GM18502 (cell line): Measurements from ENCODE around the gene CASZ1.

Experiments used
- ATAC-seq: cut with Tn5 transposase; IDR thresholded peaks from one replicate; pipeline ENCODE4 v1.9.1; 2021; ENCODE audit warnings: mild to moderate bottlenecking; ENCODE audit not compliant: unreplicated experiment, poor library complexity

The CASZ1 gene

GRCh38 chr1:10759413-10760200 is 36.8 kb downstream of the CASZ1 start:
- no peak for ATAC-seq

- ATAC-seq: no peak
Observed at GRCh38 chr1:10756842-10757241, 39.6 kb downstream of the CASZ1 start.

GRCh38 chr1:10755970-10756521 is 40.4 kb downstream of the CASZ1 start:
- no peak for ATAC-seq

GRCh38 chr1:10754568-10755329 is 41.7 kb downstream of the CASZ1 start:
- ATAC-seq: no peak

GRCh38 chr1:10753299-10753698 is 43.1 kb downstream of the CASZ1 start:
- ATAC-seq: no peak

GRCh38 chr1:10751561-10752085 is 44.8 kb downstream of the CASZ1 start:
- ATAC-seq: no peak

GRCh38 chr1:10751160-10751559 is 45.3 kb downstream of the CASZ1 start:
- no peak for ATAC-seq

- ATAC-seq: no peak
Observed at GRCh38 chr1:10745886-10746455, 50.5 kb downstream of the CASZ1 start.

GRCh38 chr1:10745383-10745782 is 51.1 kb downstream of the CASZ1 start:
- no peak for ATAC-seq

GRCh38 chr1:10744654-10745238 is 51.7 kb downstream of the CASZ1 start:
- ATAC-seq: no peak

- ATAC-seq: no peak
Observed at GRCh38 chr1:10744029-10744428, 52.4 kb downstream of the CASZ1 start.

GRCh38 chr1:10741696-10742095 is 54.8 kb downstream of the CASZ1 start:
- no peak for ATAC-seq

- ATAC-seq: no peak
Observed at GRCh38 chr1:10740123-10740522, 56.3 kb downstream of the CASZ1 start.

GRCh38 chr1:10739589-10739988 is 56.9 kb downstream of the CASZ1 start:
- ATAC-seq: no peak

GRCh38 chr1:10738061-10739058 is 58.1 kb downstream of the CASZ1 start:
- no peak for ATAC-seq

- no peak for ATAC-seq
Observed at GRCh38 chr1:10737651-10738050, 58.8 kb downstream of the CASZ1 start.

GRCh38 chr1:10736634-10737586 is 59.5 kb downstream of the CASZ1 start:
- no peak for ATAC-seq
